ENCODE data around the gene MAP7D2.
"Not testable (repeated sequence)": the region's sequence is repeated elsewhere in the genome, so short reads cannot be mapped to it uniquely, and the experiment has no call there.

The MAP7D2 gene

GRCh38 chrX:20116577-20117240 is at the start of gene MAP7D2:
Gene MAP7D2, minus strand, starts transcription at chrX:20116907. Its CDS starts 28 bp downstream, at chrX:20116879.
- no peak for DNase-seq

- DNase-seq = not testable (repeated sequence)
These were observed 45.8 kb upstream of the MAP7D2 start for GRCh38 chrX:20162516-20162915.

DNA sequence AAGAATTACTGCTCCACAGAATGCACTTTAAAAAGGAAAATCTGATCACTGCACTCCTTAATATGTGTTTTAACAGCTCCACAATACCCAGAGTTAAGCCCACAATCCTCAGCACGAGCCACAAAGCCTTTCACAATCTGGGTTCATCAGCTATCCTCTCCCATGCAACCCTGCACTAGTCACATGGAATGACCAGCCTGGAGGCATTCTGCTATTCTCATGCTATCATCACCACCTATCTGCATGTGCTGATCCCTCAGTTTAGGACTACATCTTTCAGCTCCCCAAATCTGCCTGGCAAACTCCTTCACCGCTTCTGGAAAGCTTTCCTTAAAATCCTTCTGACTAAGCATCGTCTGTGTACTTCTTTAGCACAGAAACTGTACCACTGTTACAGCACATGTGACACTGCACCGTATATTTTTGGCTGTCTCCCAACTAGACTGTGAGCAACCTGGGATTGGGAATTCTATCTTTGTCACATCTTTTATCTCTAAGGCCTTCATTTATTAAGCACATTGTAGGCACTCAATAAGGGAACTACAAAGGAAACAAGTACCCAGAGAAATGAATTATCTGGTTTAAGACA is 43.2 kb upstream of the MAP7D2 start:
- DNase-seq = no peak

- DNase-seq = no peak
These were observed 35.0 kb upstream of the MAP7D2 start for GRCh38 chrX:20151689-20152088.

DNA sequence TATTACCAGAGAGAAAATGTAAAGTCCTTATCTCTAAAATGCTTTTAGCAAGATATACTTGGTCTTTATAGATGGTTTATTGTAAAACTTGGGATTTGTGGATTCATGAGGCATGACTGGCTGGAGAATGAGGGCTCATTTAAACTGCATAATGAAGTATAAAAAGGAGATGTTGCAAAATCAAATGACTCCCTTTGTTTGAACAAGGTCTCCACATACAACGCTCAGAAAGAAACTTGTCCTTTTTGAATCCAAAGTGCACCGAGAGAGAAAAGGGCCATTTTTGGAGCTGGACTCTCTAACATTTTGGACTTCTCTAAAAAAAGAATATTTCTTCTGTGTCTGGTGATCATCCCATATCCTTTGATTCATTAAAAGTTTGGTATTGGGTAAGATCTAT is 32.6 kb upstream of the MAP7D2 start:
- DNase-seq = no peak

DNA sequence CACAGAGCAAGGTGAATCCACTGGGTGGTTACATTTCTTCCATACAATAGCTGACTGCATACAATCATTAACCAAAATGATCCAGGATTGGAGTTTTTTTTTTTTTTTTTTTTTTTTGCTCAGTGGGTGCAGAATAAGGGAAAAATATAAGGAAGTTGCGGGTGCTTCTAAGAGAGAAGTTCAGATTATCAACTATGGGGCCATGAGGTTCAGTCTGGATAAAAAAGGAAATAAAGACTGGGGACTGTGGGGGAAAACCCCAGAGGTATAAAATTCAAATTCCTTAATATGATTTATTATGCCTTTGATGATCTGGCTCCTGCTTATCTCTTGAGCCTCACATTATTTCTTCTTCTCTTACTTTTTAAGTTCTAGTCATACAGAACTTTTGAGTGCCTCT is 30.9 kb upstream of the MAP7D2 start:
- no peak for DNase-seq

DNA sequence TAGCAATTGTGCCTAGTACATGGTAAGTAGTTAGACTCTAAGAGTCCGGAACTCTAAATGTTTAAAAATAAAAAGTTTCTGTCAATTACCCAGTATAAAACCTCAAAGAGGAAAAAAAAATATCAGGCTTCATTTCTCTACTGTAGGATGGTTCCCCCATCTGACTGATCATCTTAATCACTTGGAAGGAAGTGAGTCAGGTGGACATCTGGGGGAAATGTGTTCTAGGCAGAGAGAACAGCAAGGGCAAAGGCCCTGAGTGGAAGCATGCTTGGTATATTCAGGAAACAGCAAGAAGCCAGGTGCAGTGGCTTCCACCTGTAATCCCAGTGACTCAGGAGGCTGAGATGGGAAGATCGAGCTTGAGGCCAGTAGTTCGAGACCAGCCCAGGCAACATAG is 27.8 kb upstream of the MAP7D2 start:
- no peak for DNase-seq

GRCh38 chrX:20143561-20143960 is 26.9 kb upstream of the MAP7D2 start:
- no peak for DNase-seq

- no peak for DNase-seq
These were observed 26.4 kb upstream of the MAP7D2 start for GRCh38 chrX:20143111-20143510.

DNA sequence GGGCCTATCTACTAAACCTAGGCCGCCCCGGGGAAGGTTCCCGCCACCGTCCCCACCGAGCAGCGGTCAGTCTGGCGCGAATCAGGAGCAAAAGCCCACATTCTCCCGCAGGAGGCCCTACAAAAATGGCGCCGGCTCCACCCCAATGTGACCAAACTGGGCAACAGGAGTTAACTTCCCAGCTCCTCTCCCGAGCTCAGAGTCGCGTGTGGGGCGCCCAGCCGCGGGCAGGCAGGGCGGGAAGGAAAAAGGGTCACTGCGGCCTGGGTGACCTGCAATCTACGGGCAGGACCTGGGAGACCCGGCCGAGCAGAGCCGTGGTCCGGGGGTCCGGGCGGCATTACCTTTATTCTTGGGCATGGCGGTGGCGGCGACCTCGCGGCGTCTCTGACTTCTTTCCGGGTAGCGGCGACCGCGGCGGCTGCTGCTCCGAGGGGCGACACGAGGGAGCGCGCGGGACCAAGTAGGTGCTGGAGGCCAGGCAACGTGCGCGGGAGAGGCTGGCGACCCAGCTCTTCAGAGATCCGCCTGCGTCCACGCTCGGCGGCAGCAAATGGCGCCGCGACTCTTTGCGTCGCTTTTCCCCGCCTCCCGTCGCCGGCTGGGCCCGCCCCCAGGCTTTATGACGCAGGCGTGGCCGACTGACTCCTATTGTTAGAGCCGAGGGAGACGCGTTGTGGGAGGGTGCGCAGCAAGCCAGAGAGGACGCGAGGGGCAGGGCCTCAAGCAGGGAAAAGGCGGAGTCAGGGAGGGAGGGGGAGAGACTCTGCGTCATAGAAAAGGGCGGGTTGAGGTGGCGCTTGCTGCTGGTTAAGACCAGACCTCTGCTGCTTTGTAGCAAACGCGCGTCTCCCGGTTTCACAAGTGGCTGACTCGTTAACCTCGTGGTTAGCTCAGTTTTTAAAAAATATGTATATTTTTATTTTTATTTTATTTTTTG is 24.8 kb upstream of the MAP7D2 start, which contains the start of gene EIF1AX:
EIF1AX (minus strand) TSS at position 558 of the 940 bp plus-strand sequence; CDS start at position 360, 198 bp downstream.
- peak; percentile 88 for DNase-seq

DNA sequence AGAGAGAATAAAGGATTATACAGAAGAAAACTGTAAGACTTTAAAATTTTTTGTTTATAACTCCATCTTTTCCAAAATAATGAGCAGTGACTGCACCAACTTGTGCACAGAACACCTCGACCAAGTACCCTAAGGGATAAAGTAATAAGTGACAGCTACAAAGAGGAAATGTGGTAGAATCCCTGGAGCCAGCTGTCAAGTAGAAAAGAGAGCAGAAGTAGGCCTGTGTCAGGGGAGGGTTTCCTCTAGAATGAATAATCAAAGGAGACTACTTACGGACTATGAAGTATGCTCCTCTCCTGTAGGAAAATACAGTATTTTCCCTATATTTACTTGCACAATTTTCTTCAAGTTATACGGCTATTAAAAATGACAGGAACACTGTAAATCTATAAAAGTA is 23.7 kb upstream of the MAP7D2 start:
- DNase-seq = no peak

DNA sequence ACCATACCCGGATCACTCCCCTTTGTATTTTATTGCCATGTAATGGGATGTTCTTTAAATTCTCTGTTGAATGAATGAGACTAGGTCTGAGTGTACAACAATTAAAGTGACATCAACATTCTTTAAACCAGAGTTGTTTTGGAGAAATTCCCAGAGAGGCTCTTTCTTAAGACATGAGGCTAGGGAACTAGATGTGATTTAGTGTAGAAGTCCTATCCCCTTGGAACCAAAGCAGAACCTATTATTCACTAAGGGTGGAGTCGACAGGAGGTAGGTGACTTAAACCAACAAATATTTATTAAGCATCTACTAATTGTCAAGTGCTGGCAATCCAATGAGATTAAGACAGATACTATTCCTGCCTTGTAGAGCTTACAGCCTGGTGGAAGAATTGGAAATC is 23.3 kb upstream of the MAP7D2 start:
- DNase-seq = no peak

GRCh38 chrX:20135944-20136343 is 19.2 kb upstream of the MAP7D2 start:
- no peak for DNase-seq

- DNase-seq = no peak
These were observed 16.0 kb upstream of the MAP7D2 start for GRCh38 chrX:20132666-20133065.

DNA sequence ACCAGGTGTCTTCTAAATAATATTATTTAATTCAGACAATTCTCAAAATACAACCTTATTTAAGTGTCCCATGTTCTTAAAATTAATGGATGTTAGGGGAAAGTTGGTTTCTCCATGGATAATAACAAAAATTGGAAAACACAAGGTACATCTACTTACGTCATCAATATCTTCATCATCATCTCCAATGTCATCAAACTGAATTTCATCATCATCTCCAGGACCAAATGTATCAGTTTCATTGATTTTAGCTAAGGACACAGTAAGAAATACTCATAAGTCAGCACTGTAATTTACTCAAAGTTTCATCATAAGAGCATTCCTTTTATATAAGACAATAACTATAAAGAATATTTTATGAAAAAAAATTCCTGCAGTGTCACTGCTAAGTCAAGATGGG is 13.7 kb upstream of the MAP7D2 start:
- DNase-seq = no peak

GRCh38 chrX:20129547-20129946 is 12.8 kb upstream of the MAP7D2 start:
- no peak for DNase-seq

DNA sequence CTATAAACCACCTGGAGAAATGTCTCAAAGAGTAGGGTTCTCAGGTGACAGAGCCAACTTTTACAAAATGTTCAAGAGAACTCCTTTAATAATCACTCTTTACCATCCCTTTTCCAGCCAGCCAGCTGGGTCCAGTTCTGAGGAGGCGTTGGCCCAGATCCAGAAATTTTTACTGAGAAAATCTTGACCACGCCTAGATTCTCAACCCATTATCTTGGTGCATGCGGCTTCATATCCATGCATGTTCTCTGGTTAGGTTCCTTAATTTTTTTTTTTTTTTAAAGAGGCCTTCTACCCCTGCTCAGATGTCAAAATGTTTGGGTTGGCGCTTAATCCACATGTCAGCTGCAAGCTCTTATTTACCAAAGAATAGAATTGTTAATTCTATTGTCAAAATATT is 12.0 kb upstream of the MAP7D2 start:
- DNase-seq = no peak

DNA sequence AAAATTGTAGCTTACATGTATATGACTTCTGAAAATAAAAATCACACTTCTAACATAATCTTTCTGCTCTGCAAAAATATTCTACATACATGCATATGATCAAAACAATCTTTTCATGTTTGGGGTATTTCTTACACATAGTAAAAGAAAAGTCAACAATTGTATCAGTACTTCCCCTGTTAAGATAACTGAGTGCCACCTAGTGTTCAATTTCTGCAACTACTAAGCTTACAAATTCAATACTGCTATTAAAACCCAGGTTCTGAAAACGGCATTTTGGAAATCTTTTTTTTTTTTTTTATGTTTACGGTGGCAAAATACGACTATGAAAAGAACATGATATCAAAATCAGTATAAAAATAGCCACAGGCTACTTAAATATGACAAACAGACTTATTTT is 10.7 kb upstream of the MAP7D2 start:
- DNase-seq = not testable (repeated sequence)

DNA sequence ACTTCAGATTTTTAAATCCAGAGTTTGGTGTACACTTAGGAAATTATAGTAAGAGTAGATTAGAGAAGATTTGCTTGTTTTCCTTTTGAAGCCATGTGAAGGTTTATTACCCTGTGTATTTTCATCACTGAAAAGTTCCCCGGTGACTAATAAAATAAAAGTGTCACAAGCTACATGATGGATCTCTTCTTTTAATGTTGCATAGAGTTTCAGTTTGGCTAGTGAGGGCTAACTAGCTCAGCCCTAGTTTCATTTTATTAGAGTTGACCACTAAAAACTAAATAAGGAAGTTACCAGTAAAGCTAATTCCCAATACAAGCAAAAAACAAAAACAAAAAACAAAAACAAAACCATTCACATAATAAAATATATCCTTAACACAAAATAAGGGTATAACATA is 10.1 kb upstream of the MAP7D2 start:
- DNase-seq = not testable (repeated sequence)

DNA sequence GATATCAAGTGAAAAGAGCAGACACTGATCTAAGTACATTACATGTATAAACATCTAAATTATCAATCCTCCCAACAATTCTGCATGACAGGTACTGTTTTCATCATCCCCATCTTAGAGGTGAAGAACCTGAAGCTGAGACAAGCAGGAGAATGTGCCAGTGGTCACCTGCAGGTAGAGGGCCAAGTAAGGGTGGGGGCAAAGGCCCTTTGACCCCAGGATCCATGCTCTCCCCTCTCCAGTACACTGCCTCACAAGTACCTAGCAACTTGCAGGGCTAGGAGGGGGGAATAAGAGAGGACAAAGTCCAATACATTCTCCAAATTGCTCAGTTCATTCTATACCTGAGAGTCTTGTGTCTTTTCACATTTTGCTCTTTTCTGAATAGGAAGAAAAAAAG is 8.3 kb upstream of the MAP7D2 start:
- DNase-seq = no peak

GRCh38 chrX:20118065-20118824 is 1.5 kb upstream of the MAP7D2 start:
- no peak for DNase-seq

GRCh38 chrX:20116087-20116576 is 575 bp downstream of the MAP7D2 start:
- no peak for DNase-seq
